GM23248 (cell line): Measurements from ENCODE around the gene CHST11. TPM values are rescaled to one million over a fixed set of nuclear protein-coding genes. Genes with fewer than 3 reads are reported as not detected.

Experiments used
- DNase-seq: peaks from one replicate; pipeline ENCODE4 v3.0.0-alpha.2; 2015
- H2AFZ ChIP-seq: fragments of 200-600 bp; sonication (generic); 2 replicates; pipeline ENCODE4 v1.6.1; 2016; ENCODE audit warnings: antibody characterized with exemption
- H3F3A ChIP-seq: fragments of 200-600 bp; sonication (generic); 2 replicates; pipeline ENCODE4 v1.6.1; 2016; ENCODE audit warnings: mild to moderate bottlenecking, antibody characterized with exemption, mixed run types; ENCODE audit not compliant: insufficient read depth
- H3K27ac ChIP-seq: fragments of 200-600 bp; sonication (generic); 2 replicates; pipeline ENCODE4 v1.5.1; 2016; ENCODE audit warnings: mild to moderate bottlenecking
- H3K27me3 ChIP-seq: fragments of 200-600 bp; sonication (generic); replicated peaks from 2 replicates; pipeline ENCODE4 v1.6.1; 2016; ENCODE audit warnings: mild to moderate bottlenecking; ENCODE audit not compliant: insufficient read depth
- H3K36me3 ChIP-seq: fragments of 200-600 bp; sonication (generic); 2 replicates; pipeline ENCODE4 v1.6.1; 2016; ENCODE audit warnings: low read depth, mild to moderate bottlenecking
- H3K4me1 ChIP-seq: fragments of 200-600 bp; sonication (generic); 2 replicates; pipeline ENCODE4 v1.6.1; 2016; ENCODE audit warnings: mild to moderate bottlenecking; ENCODE audit not compliant: insufficient read depth
- H3K4me2 ChIP-seq: fragments of 200-600 bp; sonication (generic); one replicate; pipeline ENCODE4 v1.6.1; 2016; ENCODE audit warnings: mild to moderate bottlenecking; ENCODE audit not compliant: unreplicated experiment
- H3K4me3 ChIP-seq: fragments of 200-600 bp; sonication (generic); 2 replicates; pipeline ENCODE4 v1.5.1; 2016; ENCODE audit warnings: mild to moderate bottlenecking
- H3K79me2 ChIP-seq: fragments of 200-600 bp; sonication (generic); 2 replicates; pipeline ENCODE4 v1.6.1; 2016; ENCODE audit warnings: mild to moderate bottlenecking; ENCODE audit not compliant: insufficient read depth
- H3K9ac ChIP-seq: fragments of 200-600 bp; sonication (generic); 2 replicates; pipeline ENCODE4 v1.6.1; 2016; ENCODE audit warnings: mild to moderate bottlenecking
- H3K9me2 ChIP-seq: fragments of 200-600 bp; sonication (generic); 2 replicates; pipeline ENCODE4 v1.6.1; 2016; ENCODE audit warnings: mixed run types, mild to moderate bottlenecking, moderate library complexity; ENCODE audit not compliant: insufficient read depth
- H3K9me3 ChIP-seq: fragments of 200-600 bp; sonication (generic); one replicate; pipeline ENCODE4 v1.6.1; 2017; ENCODE audit warnings: low read depth
- H4K20me1 ChIP-seq: fragments of 200-600 bp; sonication (generic); 2 replicates; pipeline ENCODE4 v1.6.0; 2016; ENCODE audit not compliant: insufficient read depth
- EZH2 ChIP-seq: fragments of 200-600 bp; sonication (generic); IDR thresholded peaks from 2 replicates; pipeline ENCODE4 v1.6.1; 2018; ENCODE audit warnings: antibody characterized with exemption, mild to moderate bottlenecking; ENCODE audit not compliant: insufficient read depth, poor library complexity, severe bottlenecking
- EZH2phosphoT487 ChIP-seq: fragments of 200-600 bp; sonication (generic); IDR thresholded peaks from 2 replicates; pipeline ENCODE4 v1.6.1; 2018; ENCODE audit warnings: antibody characterized with exemption, moderate library complexity, mild to moderate bottlenecking, low read depth; ENCODE audit not compliant: insufficient read depth
- WGBS, 2 experiments: methylation state at CpG; one replicate each; pipeline ENCODE4 v1.1.6; 2015 to 2017; ENCODE audit warnings: low lambda C conversion rate in 2 of 2, low coverage in 1 of 2; ENCODE audit errors: missing lambda C conversion rate in 2 of 2; 5-methylcytosine and 5-hydroxymethylcytosine counted together
- in situ Hi-C: fragments of 300-500 bp; cut with MboI; formaldehyde crosslinking; loops from 2 replicates; pipeline ENCODE4 v1.15.0; 2020
- polyA plus RNA-seq: library from polyadenylated mRNA; unstranded; fragments of >200 nt; fragmentation: Nextera tagmentation; extraction: Ambion mirVana; gene quantifications from 2 replicates; pipeline ENCODE4 v1.2.1, GENCODE V29; 2016
- total RNA-seq: library from RNA; depleted of rRNA; stranded (reverse); fragments of >200 nt; shearing (Covaris generic); gene quantifications from 2 replicates; pipeline ENCODE4 v1.2.3, GENCODE V29; 2014

CHST11 gene
- total and polyA plus RNA-seq, 2 experiments from 2014 or later: 3.7 to 5.4 TPM

DNA sequence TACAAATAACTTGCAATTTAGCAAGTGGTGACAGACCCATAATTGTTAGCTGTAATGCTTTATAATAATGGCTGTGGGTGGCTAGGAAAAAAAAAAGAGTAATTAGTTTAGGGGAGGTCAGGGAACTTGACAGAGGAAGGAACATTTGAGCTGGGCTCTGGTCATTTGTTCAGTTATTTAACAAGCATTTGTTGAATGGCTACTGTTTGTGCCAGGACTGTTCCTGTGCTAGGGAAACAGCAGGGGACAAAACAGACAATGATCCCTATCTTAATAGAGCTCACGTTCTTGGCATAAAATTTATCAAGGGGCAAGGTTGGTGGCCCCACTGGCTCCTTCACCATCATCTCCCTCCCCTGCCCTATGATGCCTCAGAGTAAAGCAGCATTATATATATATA is 18.5 kb downstream of the CHST11 start:
- Histone ChIP-seq H3K9me2 (no peaks in the 10 kb centered on the region), H4K20me1 (no peaks in the 10 kb centered on the region), H3K79me2 (peaks cover 29% of the 10 kb centered on the region), H3K27me3 (no peaks in the 10 kb centered on the region), H3K9ac (no peak overlapping the region), H3K27ac (no peak overlapping the region), H2AFZ (no peak overlapping the region), H3K4me1 (no peaks in the 10 kb centered on the region), H3K9me3 (no peaks in the 10 kb centered on the region), H3K36me3 (no peaks in the 10 kb centered on the region), H3F3A (peaks cover 4% of the 10 kb centered on the region), H3K4me2 (no peak overlapping the region), H3K4me3 (no peak overlapping the region)
- WGBS, 2 experiments: 58 to 69% methylated on average over 1 of the region's 1 CpG
- DNase-seq: no peak
- TF ChIP-seq EZH2phosphoT487 (no peak), EZH2 (no peak)
- in situ Hi-C loops: no loop called here

DNA sequence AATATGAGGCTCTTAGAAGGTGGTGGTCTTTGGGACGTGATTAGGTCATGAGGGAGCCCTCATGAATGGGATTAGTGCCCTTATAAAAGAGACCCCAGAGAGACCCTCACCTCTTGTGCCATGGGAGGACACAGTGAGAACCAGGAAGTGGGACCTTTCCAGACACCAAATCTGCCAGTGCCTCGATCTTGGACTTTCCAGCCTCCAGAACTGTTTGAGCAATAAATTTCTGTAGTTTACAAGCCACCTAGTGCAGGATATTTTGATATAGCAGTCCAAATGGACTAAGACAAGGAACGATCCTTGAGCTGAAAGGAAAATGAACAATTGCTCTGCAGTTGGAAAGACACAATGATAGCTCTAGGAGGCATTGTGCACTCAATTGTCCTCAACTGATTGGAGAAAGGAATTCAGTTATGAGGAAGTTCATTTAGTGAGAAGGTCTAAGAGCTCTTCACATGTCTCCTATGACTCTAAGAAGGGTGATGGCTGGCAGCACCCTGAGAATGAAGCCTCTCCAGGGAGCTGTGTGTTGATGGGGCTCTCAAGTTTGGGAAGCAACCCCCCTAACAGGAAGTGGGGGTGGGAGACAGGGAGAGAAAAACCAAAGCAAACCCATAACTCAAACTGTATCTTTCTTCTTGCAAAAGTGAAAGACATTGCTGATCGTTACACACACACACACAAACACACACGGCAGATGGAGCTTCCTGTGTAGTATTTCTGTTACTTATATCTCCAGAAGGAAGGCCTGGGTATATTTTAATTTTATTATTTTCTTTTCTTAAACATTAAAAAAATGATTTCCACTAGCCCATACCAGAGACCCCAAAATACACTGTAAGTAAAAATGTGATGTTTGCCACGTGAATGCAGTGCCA is 21.0 kb downstream of the CHST11 start:
- TF ChIP-seq EZH2phosphoT487: no peak
- no peak for TF ChIP-seq EZH2
- Histone ChIP-seq H3K9me3 (no peaks in the 10 kb centered on the region), H3K36me3 (no peaks in the 10 kb centered on the region), H3K9ac (no peak overlapping the region), H3K4me1 (no peaks in the 10 kb centered on the region; the same call in 1 of the 2 replicates), H3K79me2 (peaks cover 28% of the 10 kb centered on the region), H2AFZ (no peak overlapping the region), H3K27me3 (no peaks in the 10 kb centered on the region), H3K4me2 (no peak overlapping the region), H3K9me2 (no peaks in the 10 kb centered on the region), H3F3A (peaks cover 13% of the 10 kb centered on the region), H3K4me3 (no peak overlapping the region), H3K27ac (no peak overlapping the region), H4K20me1 (no peaks in the 10 kb centered on the region)
- WGBS, 2 experiments: 95 to 97% methylated on average over 6 of the region's 6 CpGs
- in situ Hi-C loops: no loop called here
- no peak for DNase-seq

DNA sequence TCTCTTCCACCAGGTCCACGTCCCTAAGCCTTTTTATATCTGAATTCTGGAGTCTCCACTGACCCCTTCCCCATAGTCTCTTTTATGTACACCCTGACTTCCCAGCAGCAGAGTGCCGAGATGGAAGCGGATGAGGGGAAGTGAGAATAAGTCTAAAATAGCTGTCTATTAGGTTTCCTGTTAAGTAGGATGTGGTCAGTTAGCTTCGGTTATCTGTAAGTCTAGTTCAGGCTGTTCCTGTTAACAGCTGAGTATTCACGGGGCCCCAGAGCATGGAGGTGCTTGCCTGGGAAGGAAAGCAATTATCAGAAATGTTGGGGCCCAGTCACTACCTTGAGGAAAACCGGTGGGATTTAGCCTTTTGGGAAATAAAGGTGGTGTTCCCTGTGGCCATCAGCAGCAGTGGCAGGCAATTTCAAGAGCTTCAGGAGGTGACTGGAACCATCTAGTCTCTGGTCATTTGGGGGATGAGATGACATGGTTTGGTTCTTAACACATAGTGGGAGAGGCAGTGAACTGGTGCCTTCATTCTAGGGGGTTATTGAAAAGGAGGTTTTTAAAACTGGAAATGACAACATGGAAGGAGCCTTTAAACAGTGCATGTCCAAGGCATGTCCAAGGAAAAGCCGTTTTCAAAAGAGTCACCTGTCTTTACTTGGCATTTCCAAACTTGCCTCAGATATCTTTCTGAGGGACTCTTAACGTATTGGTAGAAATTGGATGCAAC is 21.8 kb downstream of the CHST11 start:
- H3K4me3 ChIP-seq: no peak overlapping the region
- peaks cover 13% of the 10 kb centered on the region for H3F3A ChIP-seq
- H3K4me1 ChIP-seq: no peaks in the 10 kb centered on the region; the same call in 1 of the 2 replicates
- H3K36me3 ChIP-seq: no peaks in the 10 kb centered on the region
- DNase-seq: no peak
- H3K4me2 ChIP-seq: no peak overlapping the region
- no peak overlapping the region for H2AFZ ChIP-seq
- in situ Hi-C loops: no loop called here
- H3K9ac ChIP-seq: no peak overlapping the region
- no peak overlapping the region for H3K27ac ChIP-seq
- peaks cover 34% of the 10 kb centered on the region for H3K79me2 ChIP-seq
- 94 to 96% methylated on average over 8 of the region's 8 CpGs for WGBS, 2 experiments
- no peaks in the 10 kb centered on the region for H3K9me3 ChIP-seq
- no peaks in the 10 kb centered on the region for H4K20me1 ChIP-seq
- H3K27me3 ChIP-seq: no peaks in the 10 kb centered on the region
- no peaks in the 10 kb centered on the region for H3K9me2 ChIP-seq
- TF ChIP-seq EZH2: no peak
- TF ChIP-seq EZH2phosphoT487: no peak

DNA sequence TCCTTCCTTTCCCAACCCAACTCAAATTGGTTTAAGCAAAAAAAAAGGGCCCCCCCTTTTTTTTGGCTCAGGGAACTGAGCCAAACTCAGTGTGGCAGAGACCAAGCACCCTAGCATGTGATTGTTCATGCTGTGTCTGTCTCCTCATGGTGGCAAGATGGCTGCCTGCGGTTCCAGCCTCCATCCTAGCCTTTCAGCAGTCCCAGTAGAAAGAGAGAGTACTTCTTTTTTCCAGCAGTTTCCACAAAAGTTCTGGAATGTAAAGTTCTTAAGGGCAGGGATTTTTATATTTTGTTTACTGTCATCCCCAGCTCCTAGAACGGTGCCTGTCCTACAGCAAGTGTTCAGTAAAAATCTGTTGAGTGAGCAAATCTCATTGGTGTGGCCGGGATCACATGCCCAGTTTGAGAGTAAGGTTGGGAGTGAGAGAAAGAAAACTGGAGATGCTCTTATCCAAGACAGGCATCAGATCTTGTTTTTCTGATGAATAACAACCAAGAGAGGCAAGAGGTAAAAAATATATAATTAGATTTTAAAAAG is 22.4 kb downstream of the CHST11 start:
- Histone ChIP-seq H3K27ac (no peak overlapping the region), H3K9me3 (no peaks in the 10 kb centered on the region), H3F3A (peaks cover 13% of the 10 kb centered on the region), H3K36me3 (no peaks in the 10 kb centered on the region), H2AFZ (no peak overlapping the region), H3K27me3 (no peaks in the 10 kb centered on the region), H3K4me2 (no peak overlapping the region), H4K20me1 (no peaks in the 10 kb centered on the region), H3K4me3 (no peak overlapping the region), H3K9me2 (no peaks in the 10 kb centered on the region), H3K79me2 (peaks cover 40% of the 10 kb centered on the region), H3K9ac (no peak overlapping the region), H3K4me1 (no peaks in the 10 kb centered on the region; the same call in 1 of the 2 replicates)
- TF ChIP-seq EZH2 (no peak), EZH2phosphoT487 (no peak)
- in situ Hi-C loops: no loop called here
- no peak for DNase-seq
- WGBS, 2 experiments: 93 to 99% methylated on average over 3 of the region's 3 CpGs
